Suppressor macrophage treated with lipopolysaccharide for 1 hour (primary cell): ENCODE results near the gene IGF1R.
A peak's percentile ranks its signal among the peaks of the same experiment; 100 is the strongest.

Experiments used
- DNase-seq, 3 donors: peaks; one replicate each; pipeline ENCODE4 v3.0.0-alpha.2; 2020 to 2022

The IGF1R gene

GRCh38 chr15:98866511-98866910 is 218.2 kb downstream of the IGF1R start:
- DNase-seq = peak in 1 of 3 donors; percentile 13

- DNase-seq = no peak
Measured at GRCh38 chr15:98868564-98868963, 220.2 kb downstream of the IGF1R start.

GRCh38 chr15:98870788-98871187 is 222.4 kb downstream of the IGF1R start:
- DNase-seq = no peak

GRCh38 chr15:98872774-98873173 is 224.4 kb downstream of the IGF1R start:
- DNase-seq = no peak

GRCh38 chr15:98873441-98874218 is 225.3 kb downstream of the IGF1R start:
- DNase-seq = peak; percentile 76 to 79 (median 77)

- DNase-seq = no peak
Measured at GRCh38 chr15:98874370-98874769, 226.0 kb downstream of the IGF1R start.

- DNase-seq = no peak
Measured at GRCh38 chr15:98874773-98875172, 226.4 kb downstream of the IGF1R start.

- DNase-seq = peak in 2 of 3 donors; percentile 32 to 39
Measured at GRCh38 chr15:98875309-98875708, 227.0 kb downstream of the IGF1R start.

- no peak for DNase-seq
Measured at GRCh38 chr15:98876451-98877369, 228.4 kb downstream of the IGF1R start.

GRCh38 chr15:98878172-98878571 is 229.8 kb downstream of the IGF1R start:
- DNase-seq = no peak

- DNase-seq = no peak
Measured at GRCh38 chr15:98878862-98879261, 230.5 kb downstream of the IGF1R start.

- peak; percentile 38 to 73 (median 68) for DNase-seq
Measured at GRCh38 chr15:98881526-98882520, 233.5 kb downstream of the IGF1R start.

- DNase-seq = no peak
Measured at GRCh38 chr15:98883478-98883877, 235.1 kb downstream of the IGF1R start.

- no peak for DNase-seq
Measured at GRCh38 chr15:98884894-98885293, 236.6 kb downstream of the IGF1R start.

GRCh38 chr15:98887976-98888375 is 239.6 kb downstream of the IGF1R start:
- no peak for DNase-seq

- DNase-seq = no peak
Measured at GRCh38 chr15:98888820-98889479, 240.6 kb downstream of the IGF1R start.

GRCh38 chr15:98889930-98890695 is 241.8 kb downstream of the IGF1R start:
- no peak for DNase-seq

- no peak for DNase-seq
Measured at GRCh38 chr15:98891301-98891700, 243.0 kb downstream of the IGF1R start.

GRCh38 chr15:98893401-98893800 is 245.1 kb downstream of the IGF1R start:
- DNase-seq = no peak

- DNase-seq = no peak
Measured at GRCh38 chr15:98894312-98894711, 246.0 kb downstream of the IGF1R start.
